IMR-90 (cell line): ENCODE results near the gene MEF2D.

Experiments
- CEBPB ChIP-seq: IDR thresholded peaks from 2 replicates; pipeline ENCODE4 v1.6.1; 2012; ENCODE audit warnings: low read depth, low read length, improper control_type of control experiment
- FOS ChIP-seq: fragments of 150-350 bp; IDR thresholded peaks from 2 replicates; pipeline ENCODE4 v1.6.1; 2016; ENCODE audit warnings: low read depth, low read length
- MXI1 ChIP-seq: IDR thresholded peaks from 2 replicates; pipeline ENCODE4 v1.6.1; 2012; ENCODE audit warnings: low read depth, mild to moderate bottlenecking, low read length, moderate library complexity, borderline replicate concordance
- POLR2A ChIP-seq: IDR thresholded peaks from 2 replicates; pipeline ENCODE4 v1.6.1; 2012; ENCODE audit warnings: mild to moderate bottlenecking, low read depth, low read length
- TF ChIP-seq, protein P1 (sequence below): conservative IDR thresholded peaks from 2 replicates; pipeline ENCODE4 v1.5.1; 2012; ENCODE audit warnings: mild to moderate bottlenecking, low read depth, low read length, improper control_type of control experiment
- TF ChIP-seq, protein P2 (sequence below): fragments of 150-350 bp; IDR thresholded peaks from 2 replicates; pipeline ENCODE4 v1.6.1; 2017; ENCODE audit warnings: mild to moderate bottlenecking, antibody characterized with exemption, low read length, low read depth

DNA sequence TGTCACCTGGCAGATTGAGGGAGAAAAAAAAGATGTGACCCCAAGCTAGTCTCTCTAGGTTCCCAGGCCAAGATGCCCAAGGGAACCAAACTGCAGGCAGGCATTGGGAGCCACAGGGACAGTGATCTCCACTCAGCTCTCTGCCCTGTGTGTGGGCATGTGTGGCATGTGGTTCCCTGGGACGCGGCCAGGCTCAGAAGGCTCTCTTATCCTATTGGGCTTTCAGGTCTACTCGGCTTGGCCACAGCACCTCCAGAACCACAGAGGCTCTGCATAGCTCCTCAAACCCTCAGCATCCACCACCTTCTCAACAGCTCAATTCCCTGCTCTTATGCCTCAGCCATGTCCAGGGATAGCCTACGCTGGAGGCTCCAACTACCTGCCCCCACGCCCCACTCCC, 49.8 kb upstream of the MEF2D start:
- TF ChIP-seq, protein P1, sequence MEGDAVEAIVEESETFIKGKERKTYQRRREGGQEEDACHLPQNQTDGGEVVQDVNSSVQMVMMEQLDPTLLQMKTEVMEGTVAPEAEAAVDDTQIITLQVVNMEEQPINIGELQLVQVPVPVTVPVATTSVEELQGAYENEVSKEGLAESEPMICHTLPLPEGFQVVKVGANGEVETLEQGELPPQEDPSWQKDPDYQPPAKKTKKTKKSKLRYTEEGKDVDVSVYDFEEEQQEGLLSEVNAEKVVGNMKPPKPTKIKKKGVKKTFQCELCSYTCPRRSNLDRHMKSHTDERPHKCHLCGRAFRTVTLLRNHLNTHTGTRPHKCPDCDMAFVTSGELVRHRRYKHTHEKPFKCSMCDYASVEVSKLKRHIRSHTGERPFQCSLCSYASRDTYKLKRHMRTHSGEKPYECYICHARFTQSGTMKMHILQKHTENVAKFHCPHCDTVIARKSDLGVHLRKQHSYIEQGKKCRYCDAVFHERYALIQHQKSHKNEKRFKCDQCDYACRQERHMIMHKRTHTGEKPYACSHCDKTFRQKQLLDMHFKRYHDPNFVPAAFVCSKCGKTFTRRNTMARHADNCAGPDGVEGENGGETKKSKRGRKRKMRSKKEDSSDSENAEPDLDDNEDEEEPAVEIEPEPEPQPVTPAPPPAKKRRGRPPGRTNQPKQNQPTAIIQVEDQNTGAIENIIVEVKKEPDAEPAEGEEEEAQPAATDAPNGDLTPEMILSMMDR, result no peak
- no peak for TF ChIP-seq MXI1
- TF ChIP-seq POLR2A, result no peak
- TF ChIP-seq, protein P2, sequence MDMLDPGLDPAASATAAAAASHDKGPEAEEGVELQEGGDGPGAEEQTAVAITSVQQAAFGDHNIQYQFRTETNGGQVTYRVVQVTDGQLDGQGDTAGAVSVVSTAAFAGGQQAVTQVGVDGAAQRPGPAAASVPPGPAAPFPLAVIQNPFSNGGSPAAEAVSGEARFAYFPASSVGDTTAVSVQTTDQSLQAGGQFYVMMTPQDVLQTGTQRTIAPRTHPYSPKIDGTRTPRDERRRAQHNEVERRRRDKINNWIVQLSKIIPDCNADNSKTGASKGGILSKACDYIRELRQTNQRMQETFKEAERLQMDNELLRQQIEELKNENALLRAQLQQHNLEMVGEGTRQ, result no peak
- TF ChIP-seq FOS, result no peak
- no peak for TF ChIP-seq CEBPB
